GM23248 (cell line): Measurements from ENCODE around the gene GDNF. TPM values are rescaled to one million over a fixed set of nuclear protein-coding genes. Genes with fewer than 3 reads are reported as not detected.
"Not testable (repeated sequence)": the region's sequence is repeated elsewhere in the genome, so short reads cannot be mapped to it uniquely, and the experiment has no call there.

Experiments used
- DNase-seq: peaks from one replicate; pipeline ENCODE4 v3.0.0-alpha.2; 2015
- H2AFZ ChIP-seq: fragments of 200-600 bp; sonication (generic); 2 replicates; pipeline ENCODE4 v1.6.1; 2016; ENCODE audit warnings: antibody characterized with exemption
- H3F3A ChIP-seq: fragments of 200-600 bp; sonication (generic); 2 replicates; pipeline ENCODE4 v1.6.1; 2016; ENCODE audit warnings: mild to moderate bottlenecking, antibody characterized with exemption, mixed run types; ENCODE audit not compliant: insufficient read depth
- H3K27ac ChIP-seq: fragments of 200-600 bp; sonication (generic); 2 replicates; pipeline ENCODE4 v1.5.1; 2016; ENCODE audit warnings: mild to moderate bottlenecking
- H3K27me3 ChIP-seq: fragments of 200-600 bp; sonication (generic); replicated peaks from 2 replicates; pipeline ENCODE4 v1.6.1; 2016; ENCODE audit warnings: mild to moderate bottlenecking; ENCODE audit not compliant: insufficient read depth
- H3K36me3 ChIP-seq: fragments of 200-600 bp; sonication (generic); 2 replicates; pipeline ENCODE4 v1.6.1; 2016; ENCODE audit warnings: low read depth, mild to moderate bottlenecking
- H3K4me1 ChIP-seq: fragments of 200-600 bp; sonication (generic); 2 replicates; pipeline ENCODE4 v1.6.1; 2016; ENCODE audit warnings: mild to moderate bottlenecking; ENCODE audit not compliant: insufficient read depth
- H3K4me2 ChIP-seq: fragments of 200-600 bp; sonication (generic); one replicate; pipeline ENCODE4 v1.6.1; 2016; ENCODE audit warnings: mild to moderate bottlenecking; ENCODE audit not compliant: unreplicated experiment
- H3K4me3 ChIP-seq: fragments of 200-600 bp; sonication (generic); 2 replicates; pipeline ENCODE4 v1.5.1; 2016; ENCODE audit warnings: mild to moderate bottlenecking
- H3K79me2 ChIP-seq: fragments of 200-600 bp; sonication (generic); 2 replicates; pipeline ENCODE4 v1.6.1; 2016; ENCODE audit warnings: mild to moderate bottlenecking; ENCODE audit not compliant: insufficient read depth
- H3K9ac ChIP-seq: fragments of 200-600 bp; sonication (generic); 2 replicates; pipeline ENCODE4 v1.6.1; 2016; ENCODE audit warnings: mild to moderate bottlenecking
- H3K9me2 ChIP-seq: fragments of 200-600 bp; sonication (generic); 2 replicates; pipeline ENCODE4 v1.6.1; 2016; ENCODE audit warnings: mixed run types, mild to moderate bottlenecking, moderate library complexity; ENCODE audit not compliant: insufficient read depth
- H3K9me3 ChIP-seq: fragments of 200-600 bp; sonication (generic); one replicate; pipeline ENCODE4 v1.6.1; 2017; ENCODE audit warnings: low read depth
- H4K20me1 ChIP-seq: fragments of 200-600 bp; sonication (generic); 2 replicates; pipeline ENCODE4 v1.6.0; 2016; ENCODE audit not compliant: insufficient read depth
- EZH2 ChIP-seq: fragments of 200-600 bp; sonication (generic); IDR thresholded peaks from 2 replicates; pipeline ENCODE4 v1.6.1; 2018; ENCODE audit warnings: antibody characterized with exemption, mild to moderate bottlenecking; ENCODE audit not compliant: insufficient read depth, poor library complexity, severe bottlenecking
- EZH2phosphoT487 ChIP-seq: fragments of 200-600 bp; sonication (generic); IDR thresholded peaks from 2 replicates; pipeline ENCODE4 v1.6.1; 2018; ENCODE audit warnings: antibody characterized with exemption, moderate library complexity, mild to moderate bottlenecking, low read depth; ENCODE audit not compliant: insufficient read depth
- WGBS, 2 experiments: methylation state at CpG; one replicate each; pipeline ENCODE4 v1.1.6; 2015 to 2017; ENCODE audit warnings: low lambda C conversion rate in 2 of 2, low coverage in 1 of 2; ENCODE audit errors: missing lambda C conversion rate in 2 of 2; 5-methylcytosine and 5-hydroxymethylcytosine counted together
- in situ Hi-C: fragments of 300-500 bp; cut with MboI; formaldehyde crosslinking; loops from 2 replicates; pipeline ENCODE4 v1.15.0; 2020
- polyA plus RNA-seq: library from polyadenylated mRNA; unstranded; fragments of >200 nt; fragmentation: Nextera tagmentation; extraction: Ambion mirVana; gene quantifications from 2 replicates; pipeline ENCODE4 v1.2.1, GENCODE V29; 2016
- total RNA-seq: library from RNA; depleted of rRNA; stranded (reverse); fragments of >200 nt; shearing (Covaris generic); gene quantifications from 2 replicates; pipeline ENCODE4 v1.2.3, GENCODE V29; 2014

Gene GDNF
- total and polyA plus RNA-seq, 2 experiments from 2014 or later, result 1.7 to 2.9 TPM

DNA sequence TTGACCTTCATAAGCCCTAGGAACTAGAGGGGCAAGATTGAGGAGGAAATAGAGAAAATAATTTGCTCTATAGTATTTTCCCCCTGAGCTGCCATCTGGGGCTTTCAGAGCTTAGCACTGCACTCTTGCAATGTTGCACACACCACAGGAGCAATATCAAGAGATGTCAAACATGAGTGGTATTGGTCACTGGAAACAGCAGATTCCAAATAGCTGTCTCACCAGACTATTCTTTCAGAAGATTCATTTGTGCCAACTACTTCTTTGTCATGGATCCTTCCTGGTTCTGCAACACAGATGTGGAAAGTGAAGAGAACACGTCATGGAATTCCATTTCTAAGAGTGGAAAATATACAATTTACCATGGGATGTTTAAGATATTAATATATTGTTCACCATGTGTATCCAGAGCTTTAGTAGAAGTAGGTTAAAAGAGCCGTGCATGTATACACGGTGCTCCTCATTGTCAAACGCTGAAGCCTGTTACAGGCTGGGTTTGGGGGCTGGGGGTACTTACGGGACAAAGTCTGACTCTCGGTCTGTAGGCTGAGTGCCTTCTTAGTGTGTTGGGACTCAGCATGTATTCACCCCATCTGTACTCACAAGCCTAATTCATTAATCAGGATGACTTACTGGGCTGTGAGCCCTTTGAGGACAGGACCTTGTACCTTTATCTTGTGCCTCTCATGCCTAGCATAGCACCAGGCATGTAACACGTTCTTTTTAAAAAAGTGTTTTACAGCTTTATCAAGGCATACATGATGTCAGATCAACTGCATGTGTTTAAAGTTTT, 31.4 kb upstream of the GDNF start:
- in situ Hi-C loops, result no loop called here
- peaks cover 30% of the 10 kb centered on the region for H3F3A ChIP-seq
- no peaks in the 10 kb centered on the region for H3K36me3 ChIP-seq
- no peaks in the 10 kb centered on the region for H3K79me2 ChIP-seq
- H3K9me3 ChIP-seq, result no peaks in the 10 kb centered on the region
- H3K4me3 ChIP-seq, result no peak overlapping the region
- TF ChIP-seq EZH2, result no peak
- no peak for TF ChIP-seq EZH2phosphoT487
- peaks cover 47% of the 10 kb centered on the region for H3K4me1 ChIP-seq
- peak; percentile 91 for DNase-seq
- 12% methylated on average over 7 of the region's 7 CpGs for WGBS, 2 experiments
- H2AFZ ChIP-seq, result no peak overlapping the region
- no peaks in the 10 kb centered on the region for H3K9me2 ChIP-seq
- no peak overlapping the region for H3K9ac ChIP-seq
- H3K27ac ChIP-seq, result peak overlapping the region; percentile 32
- H3K4me2 ChIP-seq, result peak overlapping the region; percentile 33
- H4K20me1 ChIP-seq, result no peaks in the 10 kb centered on the region
- H3K27me3 ChIP-seq, result no peaks in the 10 kb centered on the region

DNA sequence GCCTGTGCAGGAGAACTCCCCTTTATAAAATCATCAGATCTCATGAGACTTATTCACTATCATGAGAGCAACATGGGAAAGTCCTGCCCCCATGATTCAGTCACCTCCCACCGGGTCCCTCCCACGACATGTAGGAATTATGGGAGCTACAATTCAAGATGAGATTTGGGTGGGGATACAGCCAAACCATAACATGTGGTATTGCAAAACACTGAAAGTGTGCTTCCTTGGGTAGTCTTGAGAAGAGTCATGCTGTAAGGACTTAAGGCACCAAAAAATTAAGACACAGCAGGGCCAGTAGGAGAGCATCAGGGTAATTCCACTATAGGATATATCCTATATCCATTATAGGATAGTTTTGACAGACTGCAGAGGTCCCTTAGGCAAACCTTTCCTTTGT, 29.4 kb upstream of the GDNF start:
- H3K4me3 ChIP-seq, result no peak overlapping the region
- H3K9me2 ChIP-seq, result no peaks in the 10 kb centered on the region
- peaks cover 31% of the 10 kb centered on the region for H3K4me1 ChIP-seq
- WGBS, 2 experiments, result 49 to 58% methylated on average over 2 of the region's 2 CpGs
- in situ Hi-C loops, result no loop called here
- H3K27ac ChIP-seq, result no peak overlapping the region
- H3K79me2 ChIP-seq, result no peaks in the 10 kb centered on the region
- H4K20me1 ChIP-seq, result no peaks in the 10 kb centered on the region
- H3K27me3 ChIP-seq, result no peaks in the 10 kb centered on the region
- peak; percentile 54 for DNase-seq
- H3K9ac ChIP-seq, result no peak overlapping the region
- no peaks in the 10 kb centered on the region for H3K36me3 ChIP-seq
- no peaks in the 10 kb centered on the region for H3K9me3 ChIP-seq
- no peak overlapping the region for H2AFZ ChIP-seq
- H3K4me2 ChIP-seq, result no peak overlapping the region
- peaks cover 12% of the 10 kb centered on the region for H3F3A ChIP-seq
- TF ChIP-seq EZH2phosphoT487 (no peak), EZH2 (no peak)

DNA sequence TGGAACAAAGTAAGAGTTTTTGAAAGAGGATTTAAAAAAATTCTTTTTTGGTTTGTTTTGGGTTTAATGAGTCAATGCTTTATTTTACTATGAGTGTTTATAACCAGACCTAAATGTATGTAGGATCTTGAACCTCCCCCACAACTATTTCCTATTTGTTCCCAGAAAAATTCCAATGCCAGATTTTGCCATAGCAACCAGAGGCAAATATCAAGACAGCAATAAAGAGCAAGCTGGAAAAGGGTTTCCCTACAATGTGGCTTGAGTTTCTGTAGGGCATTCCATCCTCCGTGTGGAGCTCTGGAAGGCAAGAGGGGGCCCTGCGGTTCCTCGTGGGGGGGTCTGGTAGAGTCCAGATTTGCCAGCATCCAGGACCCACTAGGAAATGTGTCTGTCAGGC, 27.8 kb upstream of the GDNF start:
- peak; percentile 39 for DNase-seq
- WGBS, 2 experiments, result 11 to 19% methylated on average over 3 of the region's 3 CpGs
- Histone ChIP-seq H2AFZ (no peak overlapping the region), H3F3A (peaks cover 12% of the 10 kb centered on the region), H3K27ac (no peak overlapping the region), H3K36me3 (no peaks in the 10 kb centered on the region), H3K79me2 (no peaks in the 10 kb centered on the region), H3K9me3 (no peaks in the 10 kb centered on the region), H3K9me2 (no peaks in the 10 kb centered on the region), H3K4me1 (peaks cover 31% of the 10 kb centered on the region), H3K27me3 (no peaks in the 10 kb centered on the region), H3K9ac (no peak overlapping the region), H3K4me2 (no peak overlapping the region), H4K20me1 (no peaks in the 10 kb centered on the region), H3K4me3 (no peak overlapping the region)
- in situ Hi-C loops, result no loop called here
- TF ChIP-seq EZH2 (no peak), EZH2phosphoT487 (no peak)

DNA sequence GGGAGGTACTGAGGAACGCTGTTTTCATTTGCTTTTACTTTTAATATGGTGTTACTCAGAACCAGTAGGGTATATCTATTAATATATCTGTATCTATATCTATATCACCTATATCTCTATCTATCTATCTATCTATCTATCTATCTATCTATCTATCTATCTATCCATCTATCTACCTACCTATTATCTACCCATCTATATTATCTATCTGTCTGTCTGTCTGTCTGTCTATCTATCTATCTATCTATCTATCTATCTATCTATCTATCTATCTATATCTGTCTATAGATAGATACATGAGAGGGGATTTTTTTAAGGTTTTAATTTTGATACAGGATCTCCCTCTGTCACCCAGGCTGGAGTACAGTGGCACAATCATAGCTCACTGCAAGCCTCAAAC, 23.1 kb upstream of the GDNF start:
- H3K27me3 ChIP-seq, H3F3A ChIP-seq, in situ Hi-C loops, H2AFZ ChIP-seq, H4K20me1 ChIP-seq, H3K4me1 ChIP-seq, H3K9me3 ChIP-seq, H3K4me3 ChIP-seq, H3K36me3 ChIP-seq, H3K79me2 ChIP-seq, H3K4me2 ChIP-seq, H3K9ac ChIP-seq, DNase-seq, H3K9me2 ChIP-seq, H3K27ac ChIP-seq: not testable (repeated sequence)
- 61 to 72% methylated on average over 1 of the region's 1 CpG for WGBS, 2 experiments
